C4-2B (cell line): ENCODE data around the gene USP2.

ENCODE experiments used
- ZFX ChIP-seq: fragments of 450-650 bp; IDR thresholded peaks from 2 replicates; pipeline ENCODE4 v1.6.1; 2017
- TF ChIP-seq, protein P1 (sequence below): fragments of 450-650 bp; conservative IDR thresholded peaks from 2 replicates; pipeline ENCODE4 v1.5.1; 2017; ENCODE audit warnings: mild to moderate bottlenecking

DNA sequence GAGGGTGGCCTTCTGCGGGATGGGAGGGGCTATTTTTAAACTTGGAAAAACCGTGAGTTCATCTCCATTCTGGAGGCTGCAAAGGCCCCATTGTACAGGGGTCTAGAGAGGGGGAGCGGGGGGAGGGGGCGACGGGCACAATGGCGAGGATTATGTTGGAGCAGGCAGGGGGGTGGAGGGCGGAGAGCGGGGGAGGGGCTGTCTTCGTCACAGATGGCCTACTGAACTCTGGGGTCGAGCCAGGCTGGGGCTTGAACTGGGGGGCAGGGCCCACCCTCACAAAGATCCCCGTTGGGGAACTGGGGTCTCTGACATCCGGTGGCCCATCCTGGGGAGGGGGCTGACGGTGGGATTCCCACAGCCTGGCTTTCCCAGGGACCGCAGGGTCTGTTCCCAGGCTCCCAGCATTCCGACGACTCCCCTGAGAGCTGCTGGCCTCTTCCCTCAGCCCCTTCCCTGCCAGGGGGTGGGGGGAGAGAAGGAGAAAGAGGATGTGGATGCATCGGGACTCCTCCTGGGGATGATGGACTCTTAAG lies 61.2 kb downstream of the USP2 start:
- TF ChIP-seq, protein P1, sequence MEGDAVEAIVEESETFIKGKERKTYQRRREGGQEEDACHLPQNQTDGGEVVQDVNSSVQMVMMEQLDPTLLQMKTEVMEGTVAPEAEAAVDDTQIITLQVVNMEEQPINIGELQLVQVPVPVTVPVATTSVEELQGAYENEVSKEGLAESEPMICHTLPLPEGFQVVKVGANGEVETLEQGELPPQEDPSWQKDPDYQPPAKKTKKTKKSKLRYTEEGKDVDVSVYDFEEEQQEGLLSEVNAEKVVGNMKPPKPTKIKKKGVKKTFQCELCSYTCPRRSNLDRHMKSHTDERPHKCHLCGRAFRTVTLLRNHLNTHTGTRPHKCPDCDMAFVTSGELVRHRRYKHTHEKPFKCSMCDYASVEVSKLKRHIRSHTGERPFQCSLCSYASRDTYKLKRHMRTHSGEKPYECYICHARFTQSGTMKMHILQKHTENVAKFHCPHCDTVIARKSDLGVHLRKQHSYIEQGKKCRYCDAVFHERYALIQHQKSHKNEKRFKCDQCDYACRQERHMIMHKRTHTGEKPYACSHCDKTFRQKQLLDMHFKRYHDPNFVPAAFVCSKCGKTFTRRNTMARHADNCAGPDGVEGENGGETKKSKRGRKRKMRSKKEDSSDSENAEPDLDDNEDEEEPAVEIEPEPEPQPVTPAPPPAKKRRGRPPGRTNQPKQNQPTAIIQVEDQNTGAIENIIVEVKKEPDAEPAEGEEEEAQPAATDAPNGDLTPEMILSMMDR: no peak
- no peak for TF ChIP-seq ZFX
